Astrocyte of the cerebellum (primary cell): ENCODE measurements around the gene ACR.

Source experiments
- DNase-seq: peaks from one replicate; pipeline ENCODE4 v3.0.0-alpha.2; 2011; ENCODE audit warnings: low read depth
- H3K4me3 ChIP-seq: 2 replicates; pipeline ENCODE4 v1.5.1; 2011; ENCODE audit warnings: mild to moderate bottlenecking, low read depth, low read length, moderate library complexity
- CTCF ChIP-seq: IDR thresholded peaks from 2 replicates; pipeline ENCODE4 v1.5.1; 2012; ENCODE audit warnings: low read length, low read depth, moderate library complexity, mild to moderate bottlenecking; ENCODE audit errors: missing control alignments
- in situ Hi-C: cut with HindIII; loops from 2 replicates; pipeline ENCODE4 v1.10.0; 2017; ENCODE audit warnings: low sequenced_read_pairs

Gene ACR

GRCh38 chr22:50699001-50699755 lies 38.8 kb upstream of the ACR start:
- no peak overlapping the region for H3K4me3 ChIP-seq
- DNase-seq: no peak
- in situ Hi-C loops: no loop called here
- TF ChIP-seq CTCF: no peak

- in situ Hi-C loops: no loop called here
- TF ChIP-seq CTCF: peak; percentile 18
- no peak for DNase-seq
- no peak overlapping the region for H3K4me3 ChIP-seq
Observed at GRCh38 chr22:50699756-50700386, 38.1 kb upstream of the ACR start.

GRCh38 chr22:50700387-50701075 lies 37.5 kb upstream of the ACR start:
- in situ Hi-C loops: no loop called here
- TF ChIP-seq CTCF: no peak
- DNase-seq: no peak
- H3K4me3 ChIP-seq: no peak overlapping the region

GRCh38 chr22:50701076-50701419 lies 37.0 kb upstream of the ACR start:
- in situ Hi-C loops: no loop called here
- no peak overlapping the region for H3K4me3 ChIP-seq
- TF ChIP-seq CTCF: no peak
- no peak for DNase-seq

GRCh38 chr22:50701428-50702154 lies 36.4 kb upstream of the ACR start:
- no peak for DNase-seq
- no peak overlapping the region for H3K4me3 ChIP-seq
- no peak for TF ChIP-seq CTCF
- in situ Hi-C loops: no loop called here

GRCh38 chr22:50702261-50702671 lies 35.7 kb upstream of the ACR start:
- no peak for DNase-seq
- H3K4me3 ChIP-seq: no peak overlapping the region
- in situ Hi-C loops: no loop called here
- TF ChIP-seq CTCF: no peak
